Measurements from ENCODE around the gene PRSS56. TPM values are rescaled to one million over a fixed set of nuclear protein-coding genes. Genes with fewer than 3 reads are reported as not detected.

PRSS56 gene
- total RNA-seq, 6 experiments from 2014 or later: not detected

GRCh38 chr2:232485757-232486557 is 34.2 kb upstream of the PRSS56 start:
- no peaks in the 10 kb centered on the region for H3K36me3 Mint-ChIP-seq (ENCODE audit: low read depth)
- no peak for DNase-seq
- H3K4me3 Mint-ChIP-seq: no peak overlapping the region
- H3K9me3 Mint-ChIP-seq: no peaks in the 10 kb centered on the region
- H3K27ac Mint-ChIP-seq: no peak overlapping the region
- peaks cover 36% of the 10 kb centered on the region for H3K27me3 Mint-ChIP-seq (ENCODE audit: insufficient read depth)
- TF ChIP-seq CTCF (IDR thresholded peaks at IDR 0.05): no peak
- H3K4me1 Mint-ChIP-seq (ENCODE audit: low read depth): no peaks in the 10 kb centered on the region

GRCh38 chr2:232486558-232487384 is 33.4 kb upstream of the PRSS56 start:
- H3K27me3 Mint-ChIP-seq (ENCODE audit: insufficient read depth): peaks cover 36% of the 10 kb centered on the region
- H3K27ac Mint-ChIP-seq: no peak overlapping the region
- no peak for TF ChIP-seq CTCF (IDR thresholded peaks at IDR 0.05)
- H3K9me3 Mint-ChIP-seq: no peaks in the 10 kb centered on the region
- no peaks in the 10 kb centered on the region for H3K4me1 Mint-ChIP-seq (ENCODE audit: low read depth)
- no peak overlapping the region for H3K4me3 Mint-ChIP-seq
- no peaks in the 10 kb centered on the region for H3K36me3 Mint-ChIP-seq (ENCODE audit: low read depth)
- DNase-seq: no peak

- DNase-seq: no peak
- Mint-ChIP-seq H3K4me3 (no peak within 1 kb of the TSS), H3K27ac (no peak within 1 kb of the TSS), H3K9me3 (no peaks in the 10 kb centered on the region), H3K4me1 (ENCODE audit: low read depth) (no peaks in the 10 kb centered on the region), H3K36me3 (ENCODE audit: low read depth) (no peaks in the 10 kb centered on the region), H3K27me3 (ENCODE audit: insufficient read depth) (peaks cover 36% of the 10 kb centered on the region)
- no peak for TF ChIP-seq CTCF (IDR thresholded peaks at IDR 0.05)
These were observed 32.6 kb upstream of the PRSS56 start, which contains the start of gene ECEL1 for GRCh38 chr2:232487385-232488096. ECEL1 (minus strand) TSS chr2:232487834; CDS start chr2:232486653, 1,181 bp downstream.

- Mint-ChIP-seq H3K36me3 (ENCODE audit: low read depth) (no peaks in the 10 kb centered on the region), H3K4me3 (no peak overlapping the region), H3K4me1 (ENCODE audit: low read depth) (no peaks in the 10 kb centered on the region), H3K27ac (no peak overlapping the region), H3K9me3 (no peaks in the 10 kb centered on the region), H3K27me3 (ENCODE audit: insufficient read depth) (peaks cover 33% of the 10 kb centered on the region)
- no peak for DNase-seq
- no peak for TF ChIP-seq CTCF (IDR thresholded peaks at IDR 0.05)
These were observed 32.0 kb upstream of the PRSS56 start for GRCh38 chr2:232488097-232488711.

GRCh38 chr2:232488721-232489300 is 31.4 kb upstream of the PRSS56 start:
- H3K36me3 Mint-ChIP-seq (ENCODE audit: low read depth): no peaks in the 10 kb centered on the region
- H3K27ac Mint-ChIP-seq: no peak overlapping the region
- TF ChIP-seq CTCF (IDR thresholded peaks at IDR 0.05): no peak
- no peak for DNase-seq
- H3K4me3 Mint-ChIP-seq: no peak overlapping the region
- H3K9me3 Mint-ChIP-seq: no peaks in the 10 kb centered on the region
- H3K27me3 Mint-ChIP-seq (ENCODE audit: insufficient read depth): peaks cover 35% of the 10 kb centered on the region
- no peaks in the 10 kb centered on the region for H3K4me1 Mint-ChIP-seq (ENCODE audit: low read depth)
